ENCODE results near the gene TSPEAR. TPM values are rescaled to one million over a fixed set of nuclear protein-coding genes. Genes with fewer than 3 reads are reported as not detected.
"Not testable (repeated sequence)": the region's sequence is repeated elsewhere in the genome, so short reads cannot be mapped to it uniquely, and the experiment has no call there.

TSPEAR gene
- total RNA-seq, 1 donor, result not detected

GRCh38 chr21:44648557-44649311, 62.6 kb downstream of the TSPEAR start:
- Histone ChIP-seq H3K79me2 (ENCODE audit: insufficient read depth, low read length) (no peaks in the 10 kb centered on the region), H3K4me3 (ENCODE audit: insufficient read depth, low read length) (no peak overlapping the region), H3K27ac (ENCODE audit: low read depth, low read length) (no peak overlapping the region), H3K4me1 (ENCODE audit: insufficient read depth, low read length) (no peaks in the 10 kb centered on the region), H3K9me3 (ENCODE audit: low read depth, low read length) (no peaks in the 10 kb centered on the region), H4K20me1 (ENCODE audit: insufficient read depth, low read length) (no peaks in the 10 kb centered on the region), H3K27me3 (ENCODE audit: insufficient read depth, low read length) (peaks cover 3% of the 10 kb centered on the region), H3K4me2 (ENCODE audit: insufficient read depth, low read length) (no peak overlapping the region), H2AFZ (ENCODE audit: low read length) (no peak overlapping the region), H3K36me3 (ENCODE audit: insufficient read depth, low read length) (no peaks in the 10 kb centered on the region)
- TF ChIP-seq CTCF (IDR thresholded peaks at IDR 0.05; ENCODE audit: extremely low read depth, low read depth, low read length), result no peak
- peak; percentile 59 for DNase-seq (ENCODE audit: insufficient read length, low spot score, missing footprints)

- Histone ChIP-seq H3K36me3 (ENCODE audit: insufficient read depth, low read length) (no peaks in the 10 kb centered on the region), H3K9me3 (ENCODE audit: low read depth, low read length) (no peaks in the 10 kb centered on the region), H3K4me1 (ENCODE audit: insufficient read depth, low read length) (no peaks in the 10 kb centered on the region), H3K4me3 (ENCODE audit: insufficient read depth, low read length) (no peak overlapping the region), H3K27me3 (ENCODE audit: insufficient read depth, low read length) (peaks cover 3% of the 10 kb centered on the region), H3K4me2 (ENCODE audit: insufficient read depth, low read length) (no peak overlapping the region), H3K79me2 (ENCODE audit: insufficient read depth, low read length) (no peaks in the 10 kb centered on the region), H3K27ac (ENCODE audit: low read depth, low read length) (no peak overlapping the region), H4K20me1 (ENCODE audit: insufficient read depth, low read length) (no peaks in the 10 kb centered on the region), H2AFZ (ENCODE audit: low read length) (no peak overlapping the region)
- no peak for TF ChIP-seq CTCF (IDR thresholded peaks at IDR 0.05; ENCODE audit: extremely low read depth, low read depth, low read length)
- peak; percentile 47 for DNase-seq (ENCODE audit: insufficient read length, low spot score, missing footprints)
Observed at GRCh38 chr21:44647222-44647552, 64.2 kb downstream of the TSPEAR start.

DNA sequence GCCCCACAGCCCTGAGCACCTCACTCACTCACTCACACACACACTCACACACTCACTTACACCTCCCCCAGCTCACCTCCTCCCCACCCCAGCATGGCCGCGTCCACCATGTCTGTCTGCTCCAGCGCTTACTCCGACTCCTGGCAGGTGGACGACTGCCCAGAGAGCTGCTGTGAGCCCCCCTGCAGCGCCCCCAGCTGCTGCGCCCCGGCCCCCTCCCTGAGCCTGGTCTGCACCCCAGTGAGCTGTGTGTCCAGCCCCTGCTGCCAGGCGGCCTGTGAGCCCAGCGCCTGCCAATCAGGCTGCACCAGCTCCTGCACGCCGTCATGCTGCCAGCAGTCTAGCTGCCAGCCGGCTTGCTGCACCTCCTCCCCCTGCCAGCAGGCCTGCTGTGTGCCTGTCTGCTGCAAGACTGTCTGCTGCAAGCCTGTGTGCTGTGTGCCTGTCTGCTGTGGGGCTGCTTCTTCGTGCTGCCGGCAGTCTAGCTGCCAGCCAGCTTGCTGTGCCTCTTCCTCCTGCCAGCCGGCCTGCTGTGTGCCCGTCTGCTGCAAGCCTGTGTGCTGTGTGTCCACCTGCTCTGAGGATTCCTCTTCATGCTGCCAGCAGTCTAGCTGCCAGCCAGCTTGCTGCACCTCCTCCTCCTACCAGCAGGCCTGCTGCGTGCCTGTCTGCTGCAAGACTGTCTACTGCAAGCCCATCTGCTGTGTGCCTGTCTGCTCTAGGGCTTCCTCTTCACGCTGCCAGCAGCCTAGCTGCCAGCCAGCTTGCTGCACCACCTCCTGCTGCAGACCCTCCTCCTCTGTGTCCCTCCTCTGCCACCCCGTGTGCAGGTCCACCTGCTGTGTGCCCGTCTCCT, 64.8 kb downstream of the TSPEAR start, which contains the start of gene KRTAP10-11:
Gene KRTAP10-11, plus strand, starts transcription at position 49 of the 856 bp plus-strand sequence. Its CDS starts 45 bp downstream, at position 94.
- H3K4me1 ChIP-seq (ENCODE audit: insufficient read depth, low read length); H3K79me2 ChIP-seq (ENCODE audit: insufficient read depth, low read length); H3K4me2 ChIP-seq (ENCODE audit: insufficient read depth, low read length); H3K9me3 ChIP-seq (ENCODE audit: low read depth, low read length); H3K27ac ChIP-seq (ENCODE audit: low read depth, low read length); DNase-seq (ENCODE audit: insufficient read length, low spot score, missing footprints); H3K4me3 ChIP-seq (ENCODE audit: insufficient read depth, low read length); H2AFZ ChIP-seq (ENCODE audit: low read length); H3K27me3 ChIP-seq (ENCODE audit: insufficient read depth, low read length); H4K20me1 ChIP-seq (ENCODE audit: insufficient read depth, low read length); H3K36me3 ChIP-seq (ENCODE audit: insufficient read depth, low read length): not testable (repeated sequence)

DNA sequence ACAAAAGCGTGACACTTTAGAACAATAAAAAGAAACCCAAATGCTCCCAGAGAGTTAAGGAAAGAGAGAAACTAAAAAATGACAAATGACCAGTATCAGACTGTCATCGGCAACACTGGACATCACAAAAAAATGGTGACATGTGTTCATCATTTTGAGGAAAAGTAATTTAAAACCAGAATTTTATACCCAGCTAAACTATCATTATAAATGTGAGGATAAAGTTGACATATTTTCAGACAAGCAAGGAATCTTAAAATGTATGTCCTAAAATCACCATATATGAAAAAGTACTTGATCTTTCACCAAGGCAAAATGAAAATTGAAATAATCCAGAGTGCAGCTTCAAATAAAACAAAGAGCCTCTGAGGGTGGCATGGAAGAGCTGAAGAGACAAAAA, 66.5 kb downstream of the TSPEAR start:
- TF ChIP-seq CTCF (IDR thresholded peaks at IDR 0.05; ENCODE audit: extremely low read depth, low read depth, low read length), result no peak
- no peak for DNase-seq (ENCODE audit: insufficient read length, low spot score, missing footprints)
- no peaks in the 10 kb centered on the region for H4K20me1 ChIP-seq (ENCODE audit: insufficient read depth, low read length)
- no peaks in the 10 kb centered on the region for H3K9me3 ChIP-seq (ENCODE audit: low read depth, low read length)
- no peak overlapping the region for H3K4me3 ChIP-seq (ENCODE audit: insufficient read depth, low read length)
- H3K36me3 ChIP-seq (ENCODE audit: insufficient read depth, low read length), result no peaks in the 10 kb centered on the region
- H2AFZ ChIP-seq (ENCODE audit: low read length), result no peak overlapping the region
- no peak overlapping the region for H3K27ac ChIP-seq (ENCODE audit: low read depth, low read length)
- H3K4me1 ChIP-seq (ENCODE audit: insufficient read depth, low read length), result no peaks in the 10 kb centered on the region
- no peaks in the 10 kb centered on the region for H3K79me2 ChIP-seq (ENCODE audit: insufficient read depth, low read length)
- peaks cover 3% of the 10 kb centered on the region for H3K27me3 ChIP-seq (ENCODE audit: insufficient read depth, low read length)
- H3K4me2 ChIP-seq (ENCODE audit: insufficient read depth, low read length), result no peak overlapping the region

Data from osteoblast (primary cell).